Measurements from ENCODE around the gene FBXL17.

FBXL17 gene

DNA sequence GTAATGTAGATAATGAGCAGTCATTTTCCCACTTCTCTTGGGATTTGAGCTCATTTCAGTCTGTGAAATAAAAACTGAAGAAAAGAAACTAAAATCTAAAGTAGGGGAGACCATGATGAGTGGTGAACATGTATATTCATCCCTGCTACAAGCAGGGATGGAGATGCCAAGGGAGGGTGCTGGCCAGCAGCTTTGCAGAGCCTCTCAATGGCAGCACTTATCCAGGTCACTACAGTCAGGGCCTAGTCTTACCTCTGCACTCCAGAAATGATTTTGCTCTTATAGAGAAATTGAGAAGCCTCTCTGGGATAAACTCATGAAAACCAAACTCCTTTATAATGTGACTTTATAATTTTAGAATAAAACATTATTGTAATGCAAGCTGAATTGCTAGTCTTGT lies 317.6 kb downstream of the FBXL17 start:
- TF ChIP-seq, protein P1, sequence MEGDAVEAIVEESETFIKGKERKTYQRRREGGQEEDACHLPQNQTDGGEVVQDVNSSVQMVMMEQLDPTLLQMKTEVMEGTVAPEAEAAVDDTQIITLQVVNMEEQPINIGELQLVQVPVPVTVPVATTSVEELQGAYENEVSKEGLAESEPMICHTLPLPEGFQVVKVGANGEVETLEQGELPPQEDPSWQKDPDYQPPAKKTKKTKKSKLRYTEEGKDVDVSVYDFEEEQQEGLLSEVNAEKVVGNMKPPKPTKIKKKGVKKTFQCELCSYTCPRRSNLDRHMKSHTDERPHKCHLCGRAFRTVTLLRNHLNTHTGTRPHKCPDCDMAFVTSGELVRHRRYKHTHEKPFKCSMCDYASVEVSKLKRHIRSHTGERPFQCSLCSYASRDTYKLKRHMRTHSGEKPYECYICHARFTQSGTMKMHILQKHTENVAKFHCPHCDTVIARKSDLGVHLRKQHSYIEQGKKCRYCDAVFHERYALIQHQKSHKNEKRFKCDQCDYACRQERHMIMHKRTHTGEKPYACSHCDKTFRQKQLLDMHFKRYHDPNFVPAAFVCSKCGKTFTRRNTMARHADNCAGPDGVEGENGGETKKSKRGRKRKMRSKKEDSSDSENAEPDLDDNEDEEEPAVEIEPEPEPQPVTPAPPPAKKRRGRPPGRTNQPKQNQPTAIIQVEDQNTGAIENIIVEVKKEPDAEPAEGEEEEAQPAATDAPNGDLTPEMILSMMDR (conservative IDR thresholded peaks at IDR 0.05) = no peak
- H3K27ac ChIP-seq = no peak overlapping the region

DNA sequence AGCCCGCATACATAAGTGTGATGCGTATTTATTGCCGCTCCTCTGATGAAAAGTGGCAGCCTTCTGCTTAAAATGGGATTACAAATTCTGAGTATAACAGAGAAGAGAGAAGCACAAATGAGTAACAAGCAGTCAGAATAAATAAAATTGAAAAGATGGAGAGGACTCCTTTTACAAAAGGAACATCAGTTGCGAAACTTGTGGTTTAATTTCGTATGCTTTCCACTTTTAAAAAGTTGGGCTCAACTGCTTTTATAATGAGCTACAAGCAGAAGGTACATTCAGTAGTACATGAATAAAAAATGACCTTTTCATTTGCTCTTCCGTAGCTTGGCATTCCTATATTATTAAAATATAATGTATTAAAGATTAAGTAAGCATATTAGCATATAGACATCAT lies 320.0 kb downstream of the FBXL17 start:
- no peak overlapping the region for H3K27ac ChIP-seq
- TF ChIP-seq, protein P1 (conservative IDR thresholded peaks at IDR 0.05) = no peak

DNA sequence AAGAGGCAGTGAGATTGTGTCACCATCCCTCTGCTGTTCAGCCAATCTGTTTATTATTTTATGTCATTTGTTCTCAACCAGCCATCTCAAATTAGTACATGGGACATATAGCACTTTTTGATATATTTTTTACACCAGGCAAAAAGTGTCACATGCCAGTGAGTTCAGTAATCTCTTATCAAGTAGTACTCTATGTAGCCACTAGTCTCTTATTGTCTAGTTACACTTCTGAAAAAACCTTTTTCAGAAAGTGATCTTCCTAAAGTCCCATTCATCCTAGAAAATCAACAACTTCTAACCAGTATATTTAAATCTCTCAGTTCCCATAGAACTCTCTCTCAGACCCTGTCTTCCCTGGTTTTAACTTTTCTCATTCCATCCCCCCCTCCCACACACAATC lies 321.6 kb downstream of the FBXL17 start:
- H3K27ac ChIP-seq = no peak overlapping the region
- TF ChIP-seq, protein P1 (conservative IDR thresholded peaks at IDR 0.05) = no peak

- no peak overlapping the region for H3K27ac ChIP-seq
- TF ChIP-seq, protein P1 (conservative IDR thresholded peaks at IDR 0.05) = no peak
These were observed 322.6 kb downstream of the FBXL17 start for GRCh38 chr5:108059334-108059733.

- TF ChIP-seq, protein P1 (conservative IDR thresholded peaks at IDR 0.05) = no peak
- no peak overlapping the region for H3K27ac ChIP-seq
These were observed 327.5 kb downstream of the FBXL17 start for GRCh38 chr5:108054349-108054748.

- TF ChIP-seq, protein P1 (conservative IDR thresholded peaks at IDR 0.05) = no peak
- no peak overlapping the region for H3K27ac ChIP-seq
These were observed 334.8 kb downstream of the FBXL17 start for GRCh38 chr5:108046955-108047670.

DNA sequence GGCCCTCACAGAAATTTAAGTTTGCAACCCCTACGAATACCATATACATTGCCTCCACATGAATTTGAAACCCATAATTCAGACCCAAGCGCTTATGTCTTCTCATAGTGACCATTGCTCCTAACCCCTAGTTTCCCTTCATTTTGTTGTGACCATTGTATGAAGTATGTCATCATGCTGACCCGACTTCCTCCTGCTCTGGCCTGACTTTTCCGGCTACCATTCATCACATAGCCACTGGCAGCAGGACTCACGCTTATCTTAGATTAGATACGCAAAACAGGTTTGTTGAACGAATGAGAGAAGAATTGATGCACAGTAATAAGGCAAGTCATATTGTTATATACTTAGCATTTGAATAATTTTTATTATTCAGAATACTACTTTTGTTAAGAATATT lies 345.4 kb downstream of the FBXL17 start:
- TF ChIP-seq, protein P1 (conservative IDR thresholded peaks at IDR 0.05) = no peak
- H3K27ac ChIP-seq = no peak overlapping the region

Measured in VCaP (cell line).